Thymus (tissue), 11 donors: Measurements from ENCODE around the gene CACNA1G. TPM values are rescaled to one million over a fixed set of nuclear protein-coding genes. Genes with fewer than 3 reads are reported as not detected.
A peak's percentile ranks its signal among the peaks of the same experiment; 100 is the strongest.

ENCODE experiments used
- DNase-seq, 9 donors: peaks; one replicate each; pipeline ENCODE4 v3.0.0-alpha.2; 2013; ENCODE audit warnings: low spot score in 9 of 9, low read depth in 6 of 9, missing footprints in 1 of 9
- H3K27ac ChIP-seq, 2 donors: one replicate each; pipeline ENCODE4 v1.5.1; 2013; ENCODE audit warnings: control low read depth in 1 of 2, low read depth in 1 of 2, low read length in 1 of 2, mild to moderate bottlenecking in 1 of 2, moderate library complexity in 1 of 2
- H3K27me3 ChIP-seq, 2 donors: one replicate each; pipeline ENCODE4 v1.5.1; 2013; ENCODE audit warnings: low read length in 1 of 2; ENCODE audit not compliant: control insufficient read depth in 2 of 2, insufficient read depth in 1 of 2
- H3K36me3 ChIP-seq, 2 donors: one replicate each; pipeline ENCODE4 v1.5.1; 2013; ENCODE audit warnings: low read length in 1 of 2, mild to moderate bottlenecking in 1 of 2, moderate library complexity in 1 of 2; ENCODE audit not compliant: control insufficient read depth in 2 of 2, insufficient read depth in 2 of 2
- H3K4me1 ChIP-seq, 2 donors: one replicate each; pipeline ENCODE4 v1.5.1; 2013; ENCODE audit warnings: low read length in 2 of 2; ENCODE audit not compliant: control insufficient read depth in 2 of 2, insufficient read depth in 2 of 2
- H3K4me3 ChIP-seq, 2 donors: one replicate each; pipeline ENCODE4 v1.5.1; 2013; ENCODE audit warnings: low read length in 2 of 2, control low read depth in 1 of 2, mild to moderate bottlenecking in 1 of 2
- H3K9me3 ChIP-seq, 2 donors: one replicate each; pipeline ENCODE4 v1.5.1; 2013; ENCODE audit warnings: low read length in 1 of 2, mild to moderate bottlenecking in 1 of 2; ENCODE audit not compliant: control insufficient read depth in 2 of 2, insufficient read depth in 1 of 2
- WGBS: extraction: QIAGEN DNeasy Blood & Tissue Kit; methylation state at CpG from one replicate; pipeline ENCODE4 v1.1.7; 2013; 5-methylcytosine and 5-hydroxymethylcytosine counted together
- polyA plus RNA-seq: library from polyadenylated mRNA; stranded (reverse); fragments of 200-250 nt; gene quantifications from one replicate; pipeline ENCODE4 v1.2.3, GENCODE V29; 2013
- total RNA-seq: library from RNA; stranded (reverse); fragments of 120-200 nt; gene quantifications from one replicate; pipeline ENCODE4 v1.2.4, GENCODE V29; 2013
- donor health status: healthy.

The CACNA1G gene
- total and polyA plus RNA-seq, 2 donors, result 0.27 to 0.38 TPM

DNA sequence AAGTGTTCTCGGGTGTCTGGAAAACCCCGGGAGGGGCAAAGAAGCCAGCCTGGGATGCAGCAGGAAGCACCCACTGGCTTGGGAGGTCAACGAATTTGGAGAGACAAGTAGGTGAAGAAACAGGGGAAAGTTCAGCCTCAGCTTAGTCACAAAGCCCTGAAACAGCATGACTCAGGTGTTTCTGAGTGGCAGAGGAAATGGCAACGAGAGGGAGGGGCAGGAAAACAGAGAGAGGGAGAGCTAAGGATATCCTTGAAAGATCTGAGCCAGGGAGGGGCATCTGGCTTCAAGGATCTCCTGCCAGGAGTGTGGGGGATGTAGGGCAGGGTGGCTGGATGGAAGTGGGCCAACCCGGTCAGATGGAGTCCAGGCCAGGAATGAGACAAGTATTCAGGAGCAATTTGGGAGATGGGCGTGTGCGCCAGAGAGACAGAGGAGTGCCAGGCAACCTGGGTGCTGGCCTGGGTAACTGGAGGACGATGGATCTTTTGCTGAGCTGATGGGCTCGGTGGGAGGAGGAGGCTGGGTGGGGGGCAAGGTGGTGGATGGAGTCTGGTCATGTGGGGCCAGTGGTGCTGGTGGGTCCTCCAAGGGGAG is 101.4 kb downstream of the CACNA1G start:
- Histone ChIP-seq H3K36me3 (no peaks in the 10 kb centered on the region), H3K4me1 (peaks cover 0 to 9% of the 10 kb centered on the region in 2 donors), H3K9me3 (no peaks in the 10 kb centered on the region), H3K27me3 (no peaks in the 10 kb centered on the region), H3K4me3 (no peak overlapping the region), H3K27ac (no peak overlapping the region)
- 48% methylated on average over 9 of the region's 9 CpGs for WGBS
- DNase-seq, result peak in 5 of 9 donors; percentile 4 to 38 (median 15)

DNA sequence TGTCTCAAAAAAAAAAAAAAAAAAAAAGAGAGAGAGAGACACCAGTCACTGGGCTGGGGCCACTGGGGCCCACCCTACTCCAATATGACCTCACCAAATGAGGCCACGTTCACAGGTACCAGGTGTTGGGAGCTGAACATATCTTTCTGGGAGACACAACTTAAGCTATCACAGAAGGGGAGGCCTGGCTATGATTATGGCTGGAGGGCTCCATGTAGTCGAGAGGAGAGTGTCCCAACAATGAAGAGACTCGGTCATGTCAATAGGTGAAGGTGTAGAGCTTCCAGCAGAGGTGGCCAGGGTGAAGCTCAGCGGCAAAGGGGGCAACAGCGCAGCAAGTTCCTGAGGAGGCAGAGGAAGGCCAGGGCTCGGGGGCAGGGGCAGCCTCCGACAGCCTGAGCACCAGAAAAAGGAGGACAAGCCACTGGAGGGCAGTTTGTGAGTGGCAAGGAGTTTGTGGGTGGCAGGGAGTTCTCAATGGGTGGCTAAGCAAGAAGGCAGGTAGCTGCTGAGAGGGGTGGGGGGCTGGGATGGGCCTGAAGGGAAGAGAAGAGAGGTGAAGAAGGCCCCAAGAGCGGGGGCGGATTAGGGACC is 102.2 kb downstream of the CACNA1G start:
- Histone ChIP-seq H3K4me1 (peaks cover 0 to 9% of the 10 kb centered on the region in 2 donors), H3K9me3 (no peaks in the 10 kb centered on the region), H3K27ac (no peak overlapping the region), H3K36me3 (no peaks in the 10 kb centered on the region), H3K4me3 (no peak overlapping the region), H3K27me3 (no peaks in the 10 kb centered on the region)
- WGBS, result 96% methylated on average over 9 of the region's 9 CpGs
- no peak for DNase-seq

DNA sequence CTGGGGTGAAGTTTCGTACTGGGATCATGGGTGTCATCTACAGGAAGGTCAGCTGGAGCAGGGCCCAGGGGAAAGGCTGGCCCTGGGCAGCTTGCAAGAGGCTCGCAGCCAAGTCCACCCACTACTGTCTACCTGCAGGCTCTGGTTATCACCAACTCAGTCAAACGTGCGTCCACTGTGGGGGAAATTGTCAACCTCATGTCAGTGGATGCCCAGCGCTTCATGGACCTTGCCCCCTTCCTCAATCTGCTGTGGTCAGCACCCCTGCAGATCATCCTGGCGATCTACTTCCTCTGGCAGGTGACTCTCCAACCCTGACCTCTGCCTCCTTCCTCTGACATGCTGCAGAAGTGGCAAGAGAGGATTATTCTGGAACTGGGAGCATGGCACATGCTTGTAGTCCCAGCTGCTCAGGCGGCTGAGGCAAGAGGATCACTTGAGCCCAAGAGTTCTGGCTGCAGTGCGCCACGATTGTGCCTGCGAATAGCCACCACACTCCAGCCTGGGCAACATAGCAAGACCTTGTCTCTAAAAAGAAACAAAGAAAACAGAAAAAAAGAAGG is 103.4 kb downstream of the CACNA1G start:
- Histone ChIP-seq H3K9me3 (no peaks in the 10 kb centered on the region), H3K4me1 (peaks cover 0 to 12% of the 10 kb centered on the region in 2 donors), H3K27ac (no peak overlapping the region), H3K27me3 (no peaks in the 10 kb centered on the region), H3K36me3 (no peaks in the 10 kb centered on the region), H3K4me3 (no peak overlapping the region)
- no peak for DNase-seq
- WGBS, result 92% methylated on average over 10 of the region's 10 CpGs

DNA sequence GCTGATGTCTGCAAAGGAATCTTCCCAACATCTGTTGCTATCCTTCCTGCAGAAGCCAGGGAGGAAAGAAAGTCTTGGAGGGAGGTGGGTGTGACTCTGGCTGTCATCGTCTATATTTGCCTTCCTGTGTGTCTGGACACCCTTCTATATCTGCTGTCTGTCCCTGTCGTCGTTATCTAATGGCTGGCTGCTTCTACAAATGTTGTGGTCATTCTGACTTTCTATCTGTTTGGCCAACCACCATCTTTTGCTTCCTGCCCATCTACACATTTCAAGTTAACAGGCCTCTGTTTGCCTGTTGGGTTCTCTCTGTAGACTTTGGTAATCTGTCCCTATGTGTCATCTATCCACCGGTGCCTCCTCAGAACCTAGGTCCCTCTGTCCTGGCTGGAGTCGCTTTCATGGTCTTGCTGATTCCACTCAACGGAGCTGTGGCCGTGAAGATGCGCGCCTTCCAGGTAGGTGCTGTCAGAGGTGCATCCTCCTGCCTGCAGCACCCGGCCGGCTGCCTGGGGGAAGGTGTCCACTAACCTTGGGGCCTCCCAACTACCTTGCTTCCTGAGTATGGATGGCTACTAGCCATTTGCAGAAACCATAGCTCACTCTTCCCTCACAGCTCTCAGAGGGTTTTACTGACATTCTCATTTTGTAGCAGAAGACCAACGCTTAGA is 104.4 kb downstream of the CACNA1G start:
- DNase-seq, result no peak
- Histone ChIP-seq H3K27ac (no peak overlapping the region), H3K36me3 (no peaks in the 10 kb centered on the region), H3K9me3 (no peaks in the 10 kb centered on the region), H3K4me1 (peaks cover 0 to 12% of the 10 kb centered on the region in 2 donors), H3K4me3 (no peak overlapping the region), H3K27me3 (no peaks in the 10 kb centered on the region)
- 96% methylated on average over 12 of the region's 12 CpGs for WGBS

DNA sequence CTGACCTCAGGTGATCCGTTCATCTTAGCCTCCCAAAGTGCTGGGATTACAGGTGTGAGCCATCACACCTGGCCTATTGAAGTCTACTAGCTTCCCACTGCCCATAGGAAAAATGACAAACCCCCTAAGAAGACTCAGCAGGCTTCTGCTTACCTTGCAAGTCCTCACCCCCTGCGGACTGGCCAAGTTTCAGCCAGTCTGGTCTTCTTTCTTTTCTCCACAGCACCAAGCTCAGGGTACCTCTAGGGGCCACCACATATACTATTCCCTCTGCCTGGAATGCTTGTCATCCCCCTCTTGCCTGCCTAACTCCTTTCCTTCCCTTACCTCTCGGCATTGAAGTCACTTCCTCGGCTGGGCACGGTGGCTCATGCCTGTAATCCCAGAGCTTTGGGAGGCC is 105.3 kb downstream of the CACNA1G start:
- H3K27ac ChIP-seq, result no peak overlapping the region
- no peaks in the 10 kb centered on the region for H3K27me3 ChIP-seq
- H3K4me3 ChIP-seq, result no peak overlapping the region
- peaks cover 0 to 12% of the 10 kb centered on the region in 2 donors for H3K4me1 ChIP-seq
- DNase-seq, result no peak
- H3K36me3 ChIP-seq, result no peaks in the 10 kb centered on the region
- 96% methylated on average over 5 of the region's 5 CpGs for WGBS
- H3K9me3 ChIP-seq, result no peaks in the 10 kb centered on the region

DNA sequence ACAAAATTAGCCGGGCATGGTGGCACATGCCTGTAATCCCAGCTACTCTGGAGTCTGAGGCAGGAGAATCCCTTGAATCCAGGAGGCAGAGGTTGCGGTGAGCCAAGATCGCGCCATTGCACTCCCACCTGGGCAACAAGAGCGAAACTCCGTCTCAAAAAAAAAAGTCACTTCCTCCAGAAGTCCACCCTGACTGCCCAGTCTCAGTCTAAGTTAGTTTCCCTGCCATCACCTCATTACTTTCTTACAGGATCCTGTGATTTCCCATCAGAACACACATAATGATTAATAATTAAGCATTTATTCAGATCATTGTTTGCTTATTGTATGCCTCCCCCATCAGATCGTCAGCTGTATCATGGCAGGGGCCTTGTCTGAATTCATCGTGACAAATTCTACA is 105.8 kb downstream of the CACNA1G start:
- WGBS, result 98% methylated on average over 8 of the region's 8 CpGs
- Histone ChIP-seq H3K27me3 (no peaks in the 10 kb centered on the region), H3K27ac (no peak overlapping the region), H3K4me1 (peaks cover 0 to 8% of the 10 kb centered on the region in 2 donors), H3K4me3 (no peak overlapping the region), H3K9me3 (no peaks in the 10 kb centered on the region), H3K36me3 (no peaks in the 10 kb centered on the region)
- no peak for DNase-seq

DNA sequence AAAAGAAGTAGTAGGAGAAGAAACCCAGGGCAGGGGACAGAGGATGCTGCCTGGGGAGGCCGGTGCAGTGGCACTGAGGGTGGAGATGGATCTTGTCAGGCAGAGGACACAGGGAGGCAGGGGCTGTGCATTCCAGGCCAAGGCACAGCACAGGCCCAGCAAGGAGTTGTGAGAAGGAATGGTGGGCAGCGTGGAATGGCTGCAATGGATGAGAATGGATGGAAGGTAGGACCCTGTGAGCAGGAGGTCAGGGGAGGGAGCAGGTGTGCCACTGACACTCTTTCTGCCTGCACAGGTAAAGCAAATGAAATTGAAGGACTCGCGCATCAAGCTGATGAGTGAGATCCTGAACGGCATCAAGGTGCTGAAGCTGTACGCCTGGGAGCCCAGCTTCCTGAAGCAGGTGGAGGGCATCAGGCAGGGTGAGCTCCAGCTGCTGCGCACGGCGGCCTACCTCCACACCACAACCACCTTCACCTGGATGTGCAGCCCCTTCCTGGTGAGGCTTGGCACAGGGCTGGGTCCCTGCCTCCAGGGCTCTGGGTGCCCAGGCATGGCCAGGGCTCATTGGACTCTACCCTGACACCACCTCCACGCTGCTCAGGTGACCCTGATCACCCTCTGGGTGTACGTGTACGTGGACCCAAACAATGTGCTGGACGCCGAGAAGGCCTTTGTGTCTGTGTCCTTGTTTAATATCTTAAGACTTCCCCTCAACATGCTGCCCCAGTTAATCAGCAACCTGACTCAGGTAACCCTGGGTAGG is 106.9 kb downstream of the CACNA1G start:
- no peak overlapping the region for H3K4me3 ChIP-seq
- no peak overlapping the region for H3K27ac ChIP-seq
- peaks cover 0 to 3% of the 10 kb centered on the region in 2 donors for H3K4me1 ChIP-seq
- DNase-seq, result no peak
- 97% methylated on average over 14 of the region's 14 CpGs for WGBS
- no peaks in the 10 kb centered on the region for H3K27me3 ChIP-seq
- no peaks in the 10 kb centered on the region for H3K36me3 ChIP-seq
- H3K9me3 ChIP-seq, result no peaks in the 10 kb centered on the region

DNA sequence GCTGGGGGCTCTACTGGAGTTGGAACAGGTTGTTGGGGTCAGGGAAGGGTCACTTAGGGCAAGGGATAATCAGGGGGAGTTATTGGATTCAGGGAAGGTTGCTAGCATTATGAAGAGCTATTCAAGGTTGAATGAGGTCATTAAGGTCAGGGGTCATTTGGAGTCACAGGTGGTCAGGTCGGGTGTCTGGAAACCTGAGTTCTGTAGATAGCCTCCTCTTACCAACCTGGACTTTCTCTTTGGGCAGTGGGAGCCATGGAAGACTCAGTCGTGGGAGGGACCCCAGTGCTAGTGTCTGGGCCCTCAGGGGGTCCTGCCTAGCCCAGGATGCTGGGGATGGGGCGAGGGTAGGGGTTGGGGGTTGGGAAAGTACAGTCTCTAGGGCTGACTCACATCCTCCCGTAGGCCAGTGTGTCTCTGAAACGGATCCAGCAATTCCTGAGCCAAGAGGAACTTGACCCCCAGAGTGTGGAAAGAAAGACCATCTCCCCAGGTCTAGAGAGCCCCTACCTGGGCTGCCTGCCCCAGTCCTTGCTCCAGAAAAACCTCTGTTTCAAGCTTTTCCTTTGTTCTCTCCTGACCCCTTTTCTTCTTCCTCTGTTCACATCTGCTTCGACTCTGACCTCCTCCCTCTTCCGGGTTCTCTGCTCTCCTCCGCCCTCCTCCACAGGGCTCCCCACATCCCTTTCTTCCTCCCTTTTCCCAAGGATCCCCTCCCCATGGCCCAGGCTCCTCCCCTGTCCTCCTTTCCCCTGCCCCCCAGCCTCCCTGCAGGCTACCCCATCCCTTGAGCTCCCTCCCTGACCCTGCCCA is 107.7 kb downstream of the CACNA1G start:
- 81% methylated on average over 8 of the region's 8 CpGs for WGBS
- Histone ChIP-seq H3K27ac (no peak overlapping the region), H3K4me1 (peaks cover 0 to 3% of the 10 kb centered on the region in 2 donors), H3K27me3 (no peaks in the 10 kb centered on the region), H3K36me3 (no peaks in the 10 kb centered on the region), H3K9me3 (no peaks in the 10 kb centered on the region), H3K4me3 (no peak overlapping the region)
- DNase-seq, result no peak
